Karpas-422 (cell line): ENCODE data around the gene DLK2. TPM values are rescaled to one million over a fixed set of nuclear protein-coding genes. Genes with fewer than 3 reads are reported as not detected.

Experiments
- DNase-seq: peaks from one replicate; pipeline ENCODE4 v3.0.0-alpha.2; 2015
- H2AFZ ChIP-seq: fragments of 200-600 bp; sonication (generic); 2 replicates; pipeline ENCODE4 v1.6.1; 2014; ENCODE audit warnings: antibody characterized with exemption, low read length, mixed read lengths
- H3K27ac ChIP-seq: fragments of 200-600 bp; sonication (generic); 2 replicates; pipeline ENCODE4 v1.5.1; 2014; ENCODE audit warnings: mild to moderate bottlenecking, low read length, moderate library complexity
- H3K27me3 ChIP-seq: fragments of 200-600 bp; sonication (generic); 2 replicates; pipeline ENCODE4 v1.6.1; 2014; ENCODE audit warnings: low read length, mixed read lengths
- H3K36me3 ChIP-seq: fragments of 200-600 bp; sonication (generic); 2 replicates; pipeline ENCODE4 v1.6.1; 2014; ENCODE audit warnings: low read length, mixed read lengths; ENCODE audit not compliant: insufficient read depth
- H3K4me1 ChIP-seq: fragments of 200-600 bp; sonication (generic); 2 replicates; pipeline ENCODE4 v1.6.1; 2014; ENCODE audit warnings: mild to moderate bottlenecking, low read length, mixed read lengths
- H3K4me2 ChIP-seq: fragments of 200-600 bp; sonication (generic); 2 replicates; pipeline ENCODE4 v1.6.1; 2014; ENCODE audit warnings: low read length, low read depth, mild to moderate bottlenecking; ENCODE audit not compliant: poor library complexity, severe bottlenecking
- H3K4me3 ChIP-seq: fragments of 200-600 bp; sonication (generic); 2 replicates; pipeline ENCODE4 v1.5.1; 2014; ENCODE audit warnings: mild to moderate bottlenecking, antibody characterized with exemption, low read length, mixed read lengths
- H3K79me2 ChIP-seq: fragments of 200-600 bp; sonication (generic); 2 replicates; pipeline ENCODE4 v1.6.1; 2014; ENCODE audit warnings: mild to moderate bottlenecking, low read length, mixed read lengths
- H3K9ac ChIP-seq: fragments of 200-600 bp; sonication (generic); 2 replicates; pipeline ENCODE4 v1.6.0; 2014; ENCODE audit warnings: low read length
- H3K9me2 ChIP-seq: fragments of 200-600 bp; sonication (generic), shearing (Covaris generic); replicated peaks from 2 replicates; pipeline ENCODE4 v1.6.0; 2014; ENCODE audit warnings: mild to moderate bottlenecking, low read length, moderate library complexity; ENCODE audit not compliant: insufficient read depth
- H3K9me3 ChIP-seq: fragments of 300-700, 200-600 bp; sonication (generic); 2 replicates; pipeline ENCODE4 v1.6.1; 2014; ENCODE audit warnings: low read length, mixed read lengths
- H4K20me1 ChIP-seq: fragments of 200-600 bp; sonication (generic); 2 replicates; pipeline ENCODE4 v1.6.1; 2014; ENCODE audit warnings: mild to moderate bottlenecking, antibody characterized with exemption, low read length, low read depth; ENCODE audit not compliant: insufficient read depth
- total RNA-seq: library from RNA; depleted of rRNA; stranded (reverse); fragments of >200 nt; shearing (Covaris generic); gene quantifications from 2 replicates; pipeline ENCODE4 v1.2.3, GENCODE V29; 2014; ENCODE audit warnings: low replicate concordance

DLK2 gene
- total RNA-seq, 1 experiment from 2014 or later: 1.5 TPM

- Histone ChIP-seq H4K20me1 (no peaks in the 10 kb centered on the region), H3K4me1 (peaks cover 32% of the 10 kb centered on the region), H3K9ac (peak overlapping the region; percentile 81), H3K4me2 (peak overlapping the region; percentile 94), H3K27me3 (no peaks in the 10 kb centered on the region), H3K79me2 (peaks cover 39% of the 10 kb centered on the region), H3K36me3 (no peaks in the 10 kb centered on the region), H3K27ac (no peak overlapping the region), H3K4me3 (peak overlapping the region; percentile 95), H3K9me2 (no peaks in the 10 kb centered on the region), H3K9me3 (no peaks in the 10 kb centered on the region), H2AFZ (peak overlapping the region; percentile 30)
- DNase-seq: no peak
Measured at GRCh38 chr6:43476746-43477145, 21.4 kb upstream of the DLK2 start.

GRCh38 chr6:43475516-43475915 lies 20.2 kb upstream of the DLK2 start:
- Histone ChIP-seq H3K4me3 (no peak overlapping the region), H3K79me2 (peaks cover 29% of the 10 kb centered on the region), H3K27ac (no peak overlapping the region), H3K36me3 (no peaks in the 10 kb centered on the region), H3K9me3 (no peaks in the 10 kb centered on the region), H2AFZ (no peak overlapping the region), H3K4me1 (peaks cover 25% of the 10 kb centered on the region), H3K4me2 (no peak overlapping the region), H3K27me3 (no peaks in the 10 kb centered on the region), H3K9me2 (no peaks in the 10 kb centered on the region), H4K20me1 (no peaks in the 10 kb centered on the region), H3K9ac (no peak overlapping the region)
- DNase-seq: no peak

DNA sequence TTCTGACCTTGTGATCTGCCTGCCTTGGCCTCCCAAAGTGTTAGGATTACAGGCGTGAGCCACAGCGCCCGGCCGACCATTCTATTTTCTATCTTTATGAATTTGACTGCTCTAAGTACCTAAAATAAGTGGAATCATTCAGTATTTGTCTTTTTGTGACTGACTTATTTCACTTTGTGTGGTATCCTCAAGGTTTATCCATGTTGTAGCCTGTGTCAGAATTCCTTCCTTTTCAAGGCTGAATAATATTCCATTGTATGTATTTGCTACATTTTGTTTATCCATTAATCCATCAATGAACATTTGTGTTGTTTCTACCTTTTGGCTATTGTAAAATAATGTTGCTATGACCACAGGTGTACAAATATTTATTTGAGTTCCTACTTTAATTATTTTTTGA lies 17.2 kb upstream of the DLK2 start:
- peaks cover 6% of the 10 kb centered on the region for H3K4me1 ChIP-seq
- H3K9me2 ChIP-seq: no peaks in the 10 kb centered on the region
- H3K4me2 ChIP-seq: no peak overlapping the region
- no peaks in the 10 kb centered on the region for H3K9me3 ChIP-seq
- H3K9ac ChIP-seq: no peak overlapping the region
- H3K36me3 ChIP-seq: no peaks in the 10 kb centered on the region
- H3K79me2 ChIP-seq: peaks cover 1% of the 10 kb centered on the region
- DNase-seq: no peak
- no peak overlapping the region for H2AFZ ChIP-seq
- no peak overlapping the region for H3K27ac ChIP-seq
- no peaks in the 10 kb centered on the region for H4K20me1 ChIP-seq
- no peak overlapping the region for H3K4me3 ChIP-seq
- no peaks in the 10 kb centered on the region for H3K27me3 ChIP-seq

- no peak for DNase-seq
- Histone ChIP-seq H4K20me1 (no peaks in the 10 kb centered on the region), H3K79me2 (no peaks in the 10 kb centered on the region), H3K27me3 (no peaks in the 10 kb centered on the region), H3K4me1 (no peaks in the 10 kb centered on the region), H3K27ac (no peak overlapping the region), H3K4me3 (no peak overlapping the region), H3K9me3 (no peaks in the 10 kb centered on the region), H3K9me2 (no peaks in the 10 kb centered on the region), H3K36me3 (no peaks in the 10 kb centered on the region), H3K9ac (no peak overlapping the region), H3K4me2 (no peak overlapping the region), H2AFZ (no peak overlapping the region)
Measured at GRCh38 chr6:43471399-43471798, 16.1 kb upstream of the DLK2 start.

DNA sequence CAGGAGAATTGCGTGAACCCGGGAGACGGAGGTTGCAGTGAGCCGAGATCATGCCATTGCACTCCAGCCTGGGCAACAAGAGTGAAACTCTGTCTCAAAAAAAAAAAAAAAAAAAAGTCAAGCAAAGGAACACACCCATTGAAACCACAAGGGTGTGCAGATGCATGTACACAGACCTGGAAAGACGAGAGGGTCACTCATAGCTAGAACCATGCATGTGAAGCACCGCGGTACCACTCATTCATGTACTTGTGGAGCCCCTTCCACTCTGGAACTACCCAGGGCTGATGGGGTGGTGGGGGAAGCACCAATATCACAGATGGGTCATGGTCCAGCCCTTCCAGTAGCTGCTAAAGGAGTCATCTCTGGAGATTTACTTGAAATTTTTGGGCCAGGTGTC lies 14.6 kb upstream of the DLK2 start:
- Histone ChIP-seq H3K9me3 (no peaks in the 10 kb centered on the region), H3K4me2 (no peak overlapping the region), H3K79me2 (no peaks in the 10 kb centered on the region)

GRCh38 chr6:43468748-43469681 lies 13.7 kb upstream of the DLK2 start:
- no peak for DNase-seq
- Histone ChIP-seq H3K9me2 (no peaks in the 10 kb centered on the region), H3K36me3 (no peaks in the 10 kb centered on the region), H3K27ac (no peak overlapping the region), H3K9ac (no peak overlapping the region), H3K9me3 (no peaks in the 10 kb centered on the region), H3K79me2 (no peaks in the 10 kb centered on the region), H3K4me1 (no peaks in the 10 kb centered on the region), H2AFZ (no peak overlapping the region), H3K27me3 (no peaks in the 10 kb centered on the region), H3K4me2 (no peak overlapping the region), H4K20me1 (no peaks in the 10 kb centered on the region), H3K4me3 (no peak overlapping the region)

More for the DNA sequence above, 14.6 kb upstream of the DLK2 start:
- no peak for DNase-seq
- Histone ChIP-seq H3K4me3 (no peak overlapping the region), H3K4me1 (no peaks in the 10 kb centered on the region), H3K36me3 (no peaks in the 10 kb centered on the region), H3K9me2 (no peaks in the 10 kb centered on the region), H4K20me1 (no peaks in the 10 kb centered on the region), H3K27ac (no peak overlapping the region), H3K27me3 (no peaks in the 10 kb centered on the region), H3K9ac (no peak overlapping the region), H2AFZ (no peak overlapping the region)

DNA sequence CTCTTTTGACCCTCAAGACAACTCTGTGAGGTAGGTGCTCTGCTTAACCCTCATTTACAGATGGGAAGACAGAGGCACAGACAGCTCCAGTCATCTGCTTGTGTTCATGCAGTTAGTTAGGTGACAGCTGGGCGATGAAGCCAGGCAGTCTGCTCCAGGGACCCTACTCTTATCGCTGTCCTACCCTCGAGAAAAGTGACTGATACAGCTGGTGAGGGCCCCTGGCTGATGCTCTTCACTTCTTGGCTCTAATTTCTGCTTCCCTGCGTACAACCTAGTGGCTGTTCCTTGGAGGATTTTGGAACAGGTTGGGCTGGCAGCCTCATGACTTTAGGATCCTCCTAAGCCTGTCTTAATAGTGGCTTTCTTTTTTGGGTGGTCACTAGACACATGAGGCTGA lies 12.9 kb upstream of the DLK2 start:
- Histone ChIP-seq H3K79me2 (no peaks in the 10 kb centered on the region), H3K9ac (no peak overlapping the region), H3K9me2 (no peaks in the 10 kb centered on the region), H3K9me3 (no peaks in the 10 kb centered on the region), H3K4me1 (no peaks in the 10 kb centered on the region), H3K36me3 (no peaks in the 10 kb centered on the region), H4K20me1 (no peaks in the 10 kb centered on the region), H3K4me3 (no peak overlapping the region), H2AFZ (no peak overlapping the region), H3K27ac (no peak overlapping the region), H3K4me2 (no peak overlapping the region), H3K27me3 (no peaks in the 10 kb centered on the region)
- no peak for DNase-seq

- Histone ChIP-seq H3K27ac (no peak overlapping the region), H3K4me2 (no peak overlapping the region), H3K4me3 (no peak overlapping the region), H4K20me1 (no peaks in the 10 kb centered on the region), H3K79me2 (no peaks in the 10 kb centered on the region), H3K4me1 (no peaks in the 10 kb centered on the region), H3K9me2 (no peaks in the 10 kb centered on the region), H3K27me3 (no peaks in the 10 kb centered on the region), H3K36me3 (no peaks in the 10 kb centered on the region), H2AFZ (no peak overlapping the region), H3K9me3 (no peaks in the 10 kb centered on the region), H3K9ac (no peak overlapping the region)
- DNase-seq: no peak
Measured at GRCh38 chr6:43467752-43468151, 12.4 kb upstream of the DLK2 start.
